HepG2 (cell line): Measurements from ENCODE around the gene C11orf42. TPM values are rescaled to one million over a fixed set of nuclear protein-coding genes. Genes with fewer than 3 reads are reported as not detected.

ENCODE experiments used
- ATAC-seq: fragments of 200-7000 bp; cut with Tn5 transposase; 3 replicates; pipeline ENCODE4 v1.9.1; 2020; ENCODE audit warnings: mild to moderate bottlenecking, moderate library complexity
- BruUV-seq: library from RNA; stranded (reverse); fragments of 400-500 nt; replicated peaks from 2 replicates; lab custom pipeline; 2021; lab: Mats Ljungman, UMichigan
- CTCF ChIA-PET: fragments of 300-600 bp; formaldehyde crosslinking; extraction: SDS; loops from one replicate; lab custom pipeline; 2021; ENCODE audit warnings: low total read pairs, inconsistent platforms, low intra/inter-chr PET ratio; lab: Yijun Ruan, JAX
- POLR2A ChIA-PET: fragments of 350-600 bp; sonication (Branson Sonifier 250); formaldehyde crosslinking; loops from one replicate; lab custom pipeline; 2020; ENCODE audit warnings: antibody characterized with exemption, inconsistent platforms; lab: Yijun Ruan, JAX
- DNase-seq: peaks from one replicate; pipeline ENCODE4 v3.0.0-alpha.2; 2015; ENCODE audit warnings: low spot score
- FAIRE-seq: peaks from 3 replicates; lab custom pipeline; 2011; peaks lifted over from hg19 to GRCh38; lab: Jason Lieb, UNC
- H2AFZ ChIP-seq: one replicate; pipeline ENCODE4 v1.6.1; 2011; ENCODE audit warnings: low read length, inconsistent platforms
- H3K27ac ChIP-seq: fragments of 300-600 bp; 3 replicates; pipeline ENCODE4 v1.8.0; 2011; ENCODE audit warnings: mixed run types, mild to moderate bottlenecking, mixed read lengths, low read length, inconsistent platforms; ENCODE audit not compliant: insufficient read depth; ENCODE audit errors: extremely low read length
- H3K27me3 ChIP-seq, 2 experiments: fragments of 200-600 bp in 1 of 2; 2 replicates in 1 of 2; 3 replicates in 1 of 2; pipeline versions ENCODE4 v1.6.0 to v1.8.0; 2011; ENCODE audit warnings: low read length in 2 of 2, mild to moderate bottlenecking in 2 of 2, moderate library complexity in 2 of 2, inconsistent platforms in 1 of 2; ENCODE audit not compliant: insufficient read depth in 2 of 2, control insufficient read depth in 1 of 2
- H3K36me3 ChIP-seq, 2 experiments: fragments of 200-600 bp in 1 of 2; replicated peaks in 1 of 2; 2 replicates in 1 of 2; 3 replicates in 1 of 2; pipeline versions ENCODE4 v1.5.1 to v1.8.0; 2011; ENCODE audit warnings: low read length in 2 of 2, inconsistent platforms in 1 of 2; ENCODE audit not compliant: insufficient read depth in 2 of 2, control insufficient read depth in 1 of 2
- H3K4me1 ChIP-seq: 2 replicates; pipeline ENCODE4 v1.5.1; 2012; ENCODE audit warnings: low read length, inconsistent platforms; ENCODE audit not compliant: insufficient read depth
- H3K4me2 ChIP-seq: 2 replicates; pipeline ENCODE4 v1.6.0; 2011; ENCODE audit warnings: low read depth, low read length, inconsistent platforms
- H3K4me3 ChIP-seq, 3 experiments: fragments of 200-600 bp in 1 of 3; sonication (generic), shearing (Covaris generic) in 1 of 3; replicated peaks in 1 of 3; 2 replicates each; pipeline ENCODE4 v1.5.1; 2011 to 2016; ENCODE audit warnings: low read length in 3 of 3, inconsistent platforms in 2 of 3, low read depth in 2 of 3, mild to moderate bottlenecking in 2 of 3, control low read depth in 1 of 3, mixed read lengths in 1 of 3; ENCODE audit not compliant: insufficient read depth in 1 of 3
- H3K79me2 ChIP-seq: one replicate; pipeline ENCODE4 v1.6.1; 2011; ENCODE audit warnings: low read length, inconsistent platforms; ENCODE audit not compliant: insufficient read depth
- H3K9ac ChIP-seq: 2 replicates; pipeline ENCODE4 v1.6.0; 2011; ENCODE audit warnings: mild to moderate bottlenecking, low read depth, low read length, inconsistent platforms; ENCODE audit not compliant: insufficient read depth
- H3K9me3 ChIP-seq: 2 replicates; pipeline ENCODE4 v1.5.1; 2012; ENCODE audit warnings: mild to moderate bottlenecking, low read length
- H4K20me1 ChIP-seq: 2 replicates; pipeline ENCODE4 v1.6.0; 2011; ENCODE audit warnings: inconsistent platforms, mild to moderate bottlenecking, low read length, moderate library complexity; ENCODE audit not compliant: insufficient read depth
- NFATC3 ChIP-seq: sonication (generic); formaldehyde crosslinking; IDR thresholded peaks from 2 replicates; pipeline ENCODE4 v1.5.1; 2020; ENCODE audit warnings: mild to moderate bottlenecking, missing genetic modification reagents
- ZNF569 ChIP-seq: sonication (generic); formaldehyde crosslinking; IDR thresholded peaks from 2 replicates; pipeline ENCODE4 v1.5.0; 2020; ENCODE audit warnings: mild to moderate bottlenecking, missing genetic modification reagents, moderate library complexity, borderline replicate concordance
- WGBS: methylation state at CpG from one replicate; pipeline ENCODE4 v1.1.6; 2017; ENCODE audit warnings: low lambda C conversion rate; 5-methylcytosine and 5-hydroxymethylcytosine counted together
- in situ Hi-C: cut with HindIII; loops from 2 replicates; pipeline ENCODE4 v1.10.0; 2017; ENCODE audit warnings: low pct_unique_long_range_greater_than_20kb; ENCODE audit not compliant: extremely low pct_ligation_motif_present
- intact Hi-C: fragments of 100-400 bp; cut with micrococcal nuclease; formaldehyde crosslinking; loops from one replicate; pipeline ENCODE4 v1.10.0; 2022; ENCODE audit not compliant: unreplicated experiment
- polyA plus RNA-seq, 8 experiments: library from polyadenylated mRNA; depleted of rRNA in 3 of 8; stranded (reverse) in 7 of 8; unstranded in 1 of 8; fragments of >200 nt; fragmentation: Illumina TruSeq in 4 of 8; extraction: Trizol in 4 of 8; gene quantifications; 2 replicates each; pipeline versions ENCODE4 v1.2.1 to v1.2.3, GENCODE V29; 2011 to 2016; ENCODE audit warnings: low read depth in 4 of 8, missing spikeins in 1 of 8, mixed read lengths in 1 of 8; ENCODE audit not compliant: insufficient read depth in 1 of 8
- total RNA-seq, 5 experiments: library from RNA; depleted of rRNA; stranded (reverse); fragments of >200 nt; fragmentation: Illumina TruSeq; extraction: Trizol; gene quantifications; 2 replicates each; pipeline ENCODE4 v1.2.3, GENCODE V29; 2016; ENCODE audit warnings: low read depth in 1 of 5
- TF ChIP-seq, protein P1 (sequence below): sonication (generic); formaldehyde crosslinking; IDR thresholded peaks from 2 replicates; pipeline ENCODE4; 2020; ENCODE audit warnings: missing genetic modification reagents, mild to moderate bottlenecking, borderline replicate concordance
- TF ChIP-seq, protein P2 (sequence below): sonication (generic); formaldehyde crosslinking; IDR thresholded peaks from 2 replicates; pipeline ENCODE4 v1.4.0; 2020; ENCODE audit warnings: missing genetic modification reagents, borderline replicate concordance
- TF ChIP-seq, protein P3 (sequence below): sonication (generic); formaldehyde crosslinking; IDR thresholded peaks from 2 replicates; pipeline ENCODE4 v1.8.0; 2023; ENCODE audit warnings: mild to moderate bottlenecking, missing genetic modification reagents
- TF ChIP-seq, protein P4 (sequence below): sonication (generic); formaldehyde crosslinking; conservative IDR thresholded peaks from 2 replicates; pipeline ENCODE4 v1.5.0; 2020; ENCODE audit warnings: missing genetic modification reagents
- TF ChIP-seq, protein P5 (sequence below): sonication (generic); formaldehyde crosslinking; IDR thresholded peaks from 2 replicates; pipeline ENCODE4 v1.5.1; 2020; ENCODE audit warnings: mild to moderate bottlenecking, missing genetic modification reagents, borderline replicate concordance
- TF ChIP-seq, protein P6 (sequence below): sonication (generic); formaldehyde crosslinking; IDR thresholded peaks from 2 replicates; pipeline ENCODE4 v1.8.1; 2023; ENCODE audit warnings: mild to moderate bottlenecking, missing genetic modification reagents, borderline replicate concordance

The C11orf42 gene
- total and polyA plus RNA-seq, 2 of the 13 experiments (the other 11 are each of a cell fraction or from before 2014, with no cell fraction given): not detected

DNA sequence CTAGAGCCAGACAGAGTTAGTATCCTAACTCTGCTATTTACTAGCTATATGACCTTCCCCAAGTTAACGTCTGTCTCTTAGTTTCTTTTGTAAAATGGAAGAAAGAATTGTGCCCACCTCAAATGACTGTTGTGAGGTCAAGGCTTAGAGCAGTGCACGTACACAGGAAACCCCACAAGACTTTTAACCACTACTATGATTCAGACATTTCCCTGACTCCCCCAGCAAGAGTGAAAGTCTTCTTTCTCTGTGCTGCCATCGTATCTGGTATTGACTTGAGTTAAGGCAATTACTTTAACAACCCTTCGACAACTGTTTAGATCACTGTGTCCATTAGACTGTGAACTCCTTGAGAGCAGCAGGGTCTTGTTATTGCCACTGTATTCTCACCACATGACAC is 9.0 kb upstream of the C11orf42 start (continued):
- TF ChIP-seq, protein P1, sequence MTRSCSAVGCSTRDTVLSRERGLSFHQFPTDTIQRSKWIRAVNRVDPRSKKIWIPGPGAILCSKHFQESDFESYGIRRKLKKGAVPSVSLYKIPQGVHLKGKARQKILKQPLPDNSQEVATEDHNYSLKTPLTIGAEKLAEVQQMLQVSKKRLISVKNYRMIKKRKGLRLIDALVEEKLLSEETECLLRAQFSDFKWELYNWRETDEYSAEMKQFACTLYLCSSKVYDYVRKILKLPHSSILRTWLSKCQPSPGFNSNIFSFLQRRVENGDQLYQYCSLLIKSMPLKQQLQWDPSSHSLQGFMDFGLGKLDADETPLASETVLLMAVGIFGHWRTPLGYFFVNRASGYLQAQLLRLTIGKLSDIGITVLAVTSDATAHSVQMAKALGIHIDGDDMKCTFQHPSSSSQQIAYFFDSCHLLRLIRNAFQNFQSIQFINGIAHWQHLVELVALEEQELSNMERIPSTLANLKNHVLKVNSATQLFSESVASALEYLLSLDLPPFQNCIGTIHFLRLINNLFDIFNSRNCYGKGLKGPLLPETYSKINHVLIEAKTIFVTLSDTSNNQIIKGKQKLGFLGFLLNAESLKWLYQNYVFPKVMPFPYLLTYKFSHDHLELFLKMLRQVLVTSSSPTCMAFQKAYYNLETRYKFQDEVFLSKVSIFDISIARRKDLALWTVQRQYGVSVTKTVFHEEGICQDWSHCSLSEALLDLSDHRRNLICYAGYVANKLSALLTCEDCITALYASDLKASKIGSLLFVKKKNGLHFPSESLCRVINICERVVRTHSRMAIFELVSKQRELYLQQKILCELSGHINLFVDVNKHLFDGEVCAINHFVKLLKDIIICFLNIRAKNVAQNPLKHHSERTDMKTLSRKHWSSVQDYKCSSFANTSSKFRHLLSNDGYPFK (CRISPR knock-in tag): no peak
- TF ChIP-seq ZNF569 (CRISPR knock-in tag) (no peak), NFATC3 (CRISPR knock-in tag) (no peak)

DNA sequence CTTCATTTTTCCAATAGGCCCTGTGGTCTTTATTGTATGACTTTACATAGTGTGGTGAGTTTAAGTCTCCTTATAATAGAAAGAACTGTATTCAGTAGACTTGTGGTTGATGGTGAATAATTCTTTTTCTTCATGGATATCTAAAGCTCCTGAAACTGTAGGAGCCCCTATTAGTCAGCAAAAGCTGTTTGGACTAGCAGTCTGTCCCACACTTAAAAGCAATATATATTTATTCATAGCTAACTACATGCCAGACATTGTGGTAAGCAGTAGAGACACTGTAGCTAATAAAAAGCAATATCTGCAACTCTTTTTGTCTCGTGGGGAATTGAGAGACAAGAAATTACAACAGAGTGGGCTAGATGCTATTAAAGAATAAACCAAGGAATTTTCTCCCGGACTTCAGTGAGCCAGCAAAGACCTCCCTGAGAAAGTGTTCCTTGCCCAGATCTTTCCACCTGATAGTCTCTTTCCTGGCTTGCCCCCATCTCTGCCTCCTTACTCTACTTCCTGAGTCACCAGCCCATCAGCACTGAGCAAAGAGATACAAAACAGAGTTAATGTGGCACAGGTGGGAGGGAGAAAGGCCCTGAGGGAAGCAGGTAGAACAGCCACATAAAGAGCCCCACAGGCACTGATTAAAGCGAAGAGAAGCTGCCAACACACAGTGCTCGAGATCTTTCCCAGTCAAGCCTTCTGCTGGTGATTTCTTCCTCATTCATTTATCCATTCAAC is 7.7 kb upstream of the C11orf42 start:
- Histone ChIP-seq H2AFZ (no peak overlapping the region), H3K4me1 (no peaks in the 10 kb centered on the region), H4K20me1 (no peaks in the 10 kb centered on the region), H3K27me3 (peaks cover 1 to 5% of the 10 kb centered on the region in 2 experiments; a peak in 3 of 5 replicates), H3K36me3 (no peaks in the 10 kb centered on the region), H3K9ac (no peak overlapping the region), H3K9me3 (no peaks in the 10 kb centered on the region), H3K4me2 (no peak overlapping the region), H3K27ac (no peak overlapping the region), H3K4me3 (no peak overlapping the region), H3K79me2 (no peaks in the 10 kb centered on the region)
- DNase-seq (no peak), ATAC-seq (no peak), FAIRE-seq (no peak)
- WGBS: 0% methylated on average over 4 of the region's 4 CpGs
- intact Hi-C loops (no loop called here), in situ Hi-C loops (no loop called here)
- TF ChIP-seq, protein P2, sequence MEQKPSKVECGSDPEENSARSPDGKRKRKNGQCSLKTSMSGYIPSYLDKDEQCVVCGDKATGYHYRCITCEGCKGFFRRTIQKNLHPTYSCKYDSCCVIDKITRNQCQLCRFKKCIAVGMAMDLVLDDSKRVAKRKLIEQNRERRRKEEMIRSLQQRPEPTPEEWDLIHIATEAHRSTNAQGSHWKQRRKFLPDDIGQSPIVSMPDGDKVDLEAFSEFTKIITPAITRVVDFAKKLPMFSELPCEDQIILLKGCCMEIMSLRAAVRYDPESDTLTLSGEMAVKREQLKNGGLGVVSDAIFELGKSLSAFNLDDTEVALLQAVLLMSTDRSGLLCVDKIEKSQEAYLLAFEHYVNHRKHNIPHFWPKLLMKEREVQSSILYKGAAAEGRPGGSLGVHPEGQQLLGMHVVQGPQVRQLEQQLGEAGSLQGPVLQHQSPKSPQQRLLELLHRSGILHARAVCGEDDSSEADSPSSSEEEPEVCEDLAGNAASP: no peak
- TF ChIP-seq, protein P3, sequence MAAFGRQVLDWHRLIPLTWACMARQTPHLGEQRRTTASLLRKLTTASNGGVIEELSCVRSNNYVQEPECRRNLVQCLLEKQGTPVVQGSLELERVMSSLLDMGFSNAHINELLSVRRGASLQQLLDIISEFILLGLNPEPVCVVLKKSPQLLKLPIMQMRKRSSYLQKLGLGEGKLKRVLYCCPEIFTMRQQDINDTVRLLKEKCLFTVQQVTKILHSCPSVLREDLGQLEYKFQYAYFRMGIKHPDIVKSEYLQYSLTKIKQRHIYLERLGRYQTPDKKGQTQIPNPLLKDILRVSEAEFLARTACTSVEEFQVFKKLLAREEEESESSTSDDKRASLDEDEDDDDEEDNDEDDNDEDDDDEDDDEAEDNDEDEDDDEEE (CRISPR knock-in tag): no peak
- TF ChIP-seq, protein P4, sequence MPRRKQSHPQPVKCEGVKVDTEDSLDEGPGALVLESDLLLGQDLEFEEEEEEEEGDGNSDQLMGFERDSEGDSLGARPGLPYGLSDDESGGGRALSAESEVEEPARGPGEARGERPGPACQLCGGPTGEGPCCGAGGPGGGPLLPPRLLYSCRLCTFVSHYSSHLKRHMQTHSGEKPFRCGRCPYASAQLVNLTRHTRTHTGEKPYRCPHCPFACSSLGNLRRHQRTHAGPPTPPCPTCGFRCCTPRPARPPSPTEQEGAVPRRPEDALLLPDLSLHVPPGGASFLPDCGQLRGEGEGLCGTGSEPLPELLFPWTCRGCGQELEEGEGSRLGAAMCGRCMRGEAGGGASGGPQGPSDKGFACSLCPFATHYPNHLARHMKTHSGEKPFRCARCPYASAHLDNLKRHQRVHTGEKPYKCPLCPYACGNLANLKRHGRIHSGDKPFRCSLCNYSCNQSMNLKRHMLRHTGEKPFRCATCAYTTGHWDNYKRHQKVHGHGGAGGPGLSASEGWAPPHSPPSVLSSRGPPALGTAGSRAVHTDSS (CRISPR knock-in tag): no peak
- TF ChIP-seq, protein P5, sequence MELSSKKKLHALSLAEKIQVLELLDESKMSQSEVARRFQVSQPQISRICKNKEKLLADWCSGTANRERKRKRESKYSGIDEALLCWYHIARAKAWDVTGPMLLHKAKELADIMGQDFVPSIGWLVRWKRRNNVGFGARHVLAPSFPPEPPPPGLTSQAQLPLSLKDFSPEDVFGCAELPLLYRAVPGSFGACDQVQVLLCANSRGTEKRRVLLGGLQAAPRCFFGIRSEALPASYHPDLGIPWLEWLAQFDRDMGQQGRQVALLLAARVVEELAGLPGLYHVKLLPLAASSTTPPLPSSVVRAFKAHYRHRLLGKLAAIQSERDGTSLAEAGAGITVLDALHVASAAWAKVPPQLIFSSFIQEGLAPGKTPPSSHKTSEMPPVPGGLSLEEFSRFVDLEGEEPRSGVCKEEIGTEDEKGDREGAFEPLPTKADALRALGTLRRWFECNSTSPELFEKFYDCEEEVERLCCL (CRISPR knock-in tag): no peak
- TF ChIP-seq, protein P6, sequence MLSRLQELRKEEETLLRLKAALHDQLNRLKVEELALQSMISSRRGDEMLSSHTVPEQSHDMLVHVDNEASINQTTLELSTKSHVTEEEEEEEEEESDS (CRISPR knock-in tag): no peak
- ChIA-PET CTCF (no interaction called here), POLR2A (no interaction called here)
- no TSS peak for BruUV-seq
